ENCODE measurements around the gene HGF. TPM values are rescaled to one million over a fixed set of nuclear protein-coding genes. Genes with fewer than 3 reads are reported as not detected.

The HGF gene
- total RNA-seq, 1 experiment from 2014 or later = 0.15 TPM

DNA sequence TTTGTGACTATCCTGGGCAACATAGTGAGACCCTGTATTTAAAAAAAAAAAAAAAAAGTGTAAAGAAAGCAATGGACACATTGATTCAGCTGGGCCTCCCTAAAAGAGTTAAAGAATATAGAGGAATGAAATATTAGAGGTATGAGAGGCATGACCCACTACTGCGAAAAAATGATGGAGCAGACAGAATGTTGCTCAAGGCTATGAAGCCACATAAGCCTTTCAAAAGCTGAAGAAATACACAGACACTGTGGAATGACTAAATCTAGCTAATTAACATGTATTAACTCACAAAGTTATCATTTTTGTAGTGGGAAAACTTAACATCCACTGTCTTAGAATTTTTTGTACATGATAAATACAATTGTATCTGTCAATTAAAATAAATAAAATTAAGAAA is 107.3 kb downstream of the HGF start:
- no TSS peak for BruUV-seq (replicated peaks)
- Histone ChIP-seq H3K79me2 (ENCODE audit: low read length) (no peaks in the 10 kb centered on the region), H3K27ac (ENCODE audit: low read length) (no peak overlapping the region), H2AFZ (ENCODE audit: low read length) (no peak overlapping the region), H3F3A (ENCODE audit: low read length, unreplicated experiment) (no peaks in the 10 kb centered on the region), H3K36me3 (ENCODE audit: low read depth, low read length) (no peaks in the 10 kb centered on the region), H3K9ac (ENCODE audit: low read length) (no peak overlapping the region), H4K20me1 (ENCODE audit: low read length) (no peaks in the 10 kb centered on the region), H3K9me2 (replicated peaks; ENCODE audit: low read length) (no peaks in the 10 kb centered on the region), H3K27me3 (ENCODE audit: low read length) (no peaks in the 10 kb centered on the region), H3K4me2 (ENCODE audit: low read length) (no peak overlapping the region), H3K9me3 (ENCODE audit: low read length) (no peaks in the 10 kb centered on the region), H3K4me1 (ENCODE audit: insufficient read depth, low read length) (no peaks in the 10 kb centered on the region), H3K4me3 (ENCODE audit: low read length) (no peak overlapping the region)
- POLR2A ChIA-PET (ENCODE audit: unreplicated experiment) = no interaction called here
- DNase-seq (no peak), ATAC-seq (no peak)
- TF ChIP-seq EZH2 (IDR thresholded peaks at IDR 0.05; ENCODE audit: low read length, unreplicated experiment) = no peak
- TF ChIP-seq, protein P1, sequence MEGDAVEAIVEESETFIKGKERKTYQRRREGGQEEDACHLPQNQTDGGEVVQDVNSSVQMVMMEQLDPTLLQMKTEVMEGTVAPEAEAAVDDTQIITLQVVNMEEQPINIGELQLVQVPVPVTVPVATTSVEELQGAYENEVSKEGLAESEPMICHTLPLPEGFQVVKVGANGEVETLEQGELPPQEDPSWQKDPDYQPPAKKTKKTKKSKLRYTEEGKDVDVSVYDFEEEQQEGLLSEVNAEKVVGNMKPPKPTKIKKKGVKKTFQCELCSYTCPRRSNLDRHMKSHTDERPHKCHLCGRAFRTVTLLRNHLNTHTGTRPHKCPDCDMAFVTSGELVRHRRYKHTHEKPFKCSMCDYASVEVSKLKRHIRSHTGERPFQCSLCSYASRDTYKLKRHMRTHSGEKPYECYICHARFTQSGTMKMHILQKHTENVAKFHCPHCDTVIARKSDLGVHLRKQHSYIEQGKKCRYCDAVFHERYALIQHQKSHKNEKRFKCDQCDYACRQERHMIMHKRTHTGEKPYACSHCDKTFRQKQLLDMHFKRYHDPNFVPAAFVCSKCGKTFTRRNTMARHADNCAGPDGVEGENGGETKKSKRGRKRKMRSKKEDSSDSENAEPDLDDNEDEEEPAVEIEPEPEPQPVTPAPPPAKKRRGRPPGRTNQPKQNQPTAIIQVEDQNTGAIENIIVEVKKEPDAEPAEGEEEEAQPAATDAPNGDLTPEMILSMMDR (conservative IDR thresholded peaks at IDR 0.05; ENCODE audit: low read depth, low read length) = no peak
- intact Hi-C loops (cut with micrococcal nuclease) = no loop called here
- CTCF ChIA-PET = no interaction called here

GRCh38 chr7:81659697-81660395 is 110.0 kb downstream of the HGF start:
- Histone ChIP-seq H3K36me3 (ENCODE audit: low read depth, low read length) (no peaks in the 10 kb centered on the region), H3K4me3 (ENCODE audit: low read length) (no peak overlapping the region), H2AFZ (ENCODE audit: low read length) (no peak overlapping the region), H3K9me3 (ENCODE audit: low read length) (no peaks in the 10 kb centered on the region), H3K9ac (ENCODE audit: low read length) (no peak overlapping the region), H3K79me2 (ENCODE audit: low read length) (no peaks in the 10 kb centered on the region), H3K4me2 (ENCODE audit: low read length) (no peak overlapping the region), H3K9me2 (replicated peaks; ENCODE audit: low read length) (no peaks in the 10 kb centered on the region), H4K20me1 (ENCODE audit: low read length) (no peaks in the 10 kb centered on the region), H3K27me3 (ENCODE audit: low read length) (no peaks in the 10 kb centered on the region), H3F3A (ENCODE audit: low read length, unreplicated experiment) (no peaks in the 10 kb centered on the region), H3K4me1 (ENCODE audit: insufficient read depth, low read length) (no peaks in the 10 kb centered on the region), H3K27ac (ENCODE audit: low read length) (no peak overlapping the region)
- no TSS peak for BruUV-seq (replicated peaks)
- ATAC-seq = no peak
- CTCF ChIA-PET = no interaction called here
- DNase-seq = no peak
- intact Hi-C loops (cut with micrococcal nuclease) = no loop called here
- POLR2A ChIA-PET (ENCODE audit: unreplicated experiment) = no interaction called here
- no peak for TF ChIP-seq EZH2phosphoT487 (IDR thresholded peaks at IDR 0.05; ENCODE audit: borderline replicate concordance, low read length)

DNA sequence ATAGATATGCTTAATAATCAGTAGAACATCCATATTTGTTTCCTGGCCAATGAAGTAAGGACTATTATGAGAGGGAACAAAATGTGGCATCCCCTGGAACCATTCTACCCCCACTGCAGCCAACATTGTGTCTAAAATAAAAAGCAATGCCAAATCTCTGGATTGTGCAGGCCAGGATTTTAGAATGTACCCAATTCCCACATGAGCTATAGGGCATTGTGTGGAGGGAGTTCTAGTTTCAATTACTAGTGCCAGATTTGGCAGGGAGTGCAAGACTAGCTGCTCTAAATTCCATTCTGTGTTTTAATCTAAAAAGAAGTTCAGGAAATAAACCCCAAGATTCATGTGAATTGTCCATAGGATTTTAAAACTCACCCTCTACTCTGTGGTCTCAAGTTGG is 112.3 kb downstream of the HGF start:
- Histone ChIP-seq H3K9ac (ENCODE audit: low read length) (no peak overlapping the region), H3K36me3 (ENCODE audit: low read depth, low read length) (no peaks in the 10 kb centered on the region), H3F3A (ENCODE audit: low read length, unreplicated experiment) (no peaks in the 10 kb centered on the region), H3K27me3 (ENCODE audit: low read length) (no peaks in the 10 kb centered on the region), H3K4me2 (ENCODE audit: low read length) (no peak overlapping the region), H3K9me3 (ENCODE audit: low read length) (0 out of 2 replicates have a peak, but pooled peaks cover 1% of the 10 kb centered on the region), H3K27ac (ENCODE audit: low read length) (no peak overlapping the region), H2AFZ (ENCODE audit: low read length) (no peak overlapping the region), H3K9me2 (replicated peaks; ENCODE audit: low read length) (no peaks in the 10 kb centered on the region), H3K79me2 (ENCODE audit: low read length) (no peaks in the 10 kb centered on the region), H3K4me1 (ENCODE audit: insufficient read depth, low read length) (no peaks in the 10 kb centered on the region), H4K20me1 (ENCODE audit: low read length) (no peaks in the 10 kb centered on the region), H3K4me3 (ENCODE audit: low read length) (no peak overlapping the region)
- intact Hi-C loops (cut with micrococcal nuclease) = no loop called here
- ChIA-PET POLR2A (ENCODE audit: unreplicated experiment) (no interaction called here), CTCF (no interaction called here)
- ATAC-seq (no peak), DNase-seq (no peak)
- TF ChIP-seq, protein P1 (conservative IDR thresholded peaks at IDR 0.05; ENCODE audit: low read depth, low read length) = no peak
- TF ChIP-seq EZH2phosphoT487 (IDR thresholded peaks at IDR 0.05; ENCODE audit: borderline replicate concordance, low read length) (no peak), EZH2 (IDR thresholded peaks at IDR 0.05; ENCODE audit: low read length, unreplicated experiment) (no peak)
- BruUV-seq (replicated peaks) = no TSS peak
